ENCODE measurements around the gene CCNG2. TPM values are rescaled to one million over a fixed set of nuclear protein-coding genes. Genes with fewer than 3 reads are reported as not detected.

Gene CCNG2
- total RNA-seq, 1 donor from 2014 or later = 15.4 TPM

- no peak for DNase-seq (ENCODE audit: low read depth in 2 of 2)
Observed at GRCh38 chr4:77201857-77202256, 44.9 kb downstream of the CCNG2 start.

- DNase-seq (ENCODE audit: low read depth in 2 of 2) = no peak
Observed at GRCh38 chr4:77202491-77202890, 45.5 kb downstream of the CCNG2 start.

DNA sequence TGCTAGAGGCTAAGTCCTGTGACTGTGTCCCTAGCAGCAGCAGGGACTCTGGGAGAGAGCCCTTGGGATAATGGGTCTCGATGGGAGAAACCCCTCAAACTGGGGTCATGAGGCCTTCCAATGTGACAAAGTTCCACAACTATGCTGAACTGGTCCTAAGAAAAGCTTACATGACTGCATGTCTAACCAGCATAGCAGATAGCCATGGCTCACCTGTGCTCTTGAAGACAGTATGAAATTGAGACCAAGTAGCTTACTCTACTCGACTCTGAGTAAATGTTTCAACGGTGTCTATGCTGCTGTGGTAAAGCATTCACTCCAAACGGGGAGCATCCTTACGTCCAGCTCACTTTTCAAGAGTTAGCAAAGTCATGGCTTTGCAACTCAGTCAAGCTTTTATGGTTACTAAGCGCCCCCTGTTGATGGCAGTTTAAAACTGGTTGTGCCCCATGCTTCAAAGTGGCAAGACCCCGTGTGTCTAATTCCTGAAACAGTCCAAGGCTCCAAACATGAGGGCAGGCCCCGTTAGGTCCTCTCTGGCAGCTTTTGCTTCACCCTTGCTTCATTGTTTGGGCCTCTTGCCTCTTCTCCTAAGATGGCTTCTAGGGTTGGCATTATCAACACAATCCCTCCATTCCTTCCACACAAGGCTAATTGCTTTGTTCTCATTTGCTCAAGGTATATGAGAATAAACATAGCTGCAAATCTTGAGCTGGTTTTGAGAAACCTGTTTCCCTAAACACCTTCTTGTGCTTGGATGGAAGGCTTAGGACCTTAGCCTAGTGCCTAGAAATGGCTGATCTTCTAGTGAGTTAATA lies 46.6 kb downstream of the CCNG2 start:
- peak; percentile 65 to 70 for DNase-seq (ENCODE audit: low read depth in 2 of 2)

DNA sequence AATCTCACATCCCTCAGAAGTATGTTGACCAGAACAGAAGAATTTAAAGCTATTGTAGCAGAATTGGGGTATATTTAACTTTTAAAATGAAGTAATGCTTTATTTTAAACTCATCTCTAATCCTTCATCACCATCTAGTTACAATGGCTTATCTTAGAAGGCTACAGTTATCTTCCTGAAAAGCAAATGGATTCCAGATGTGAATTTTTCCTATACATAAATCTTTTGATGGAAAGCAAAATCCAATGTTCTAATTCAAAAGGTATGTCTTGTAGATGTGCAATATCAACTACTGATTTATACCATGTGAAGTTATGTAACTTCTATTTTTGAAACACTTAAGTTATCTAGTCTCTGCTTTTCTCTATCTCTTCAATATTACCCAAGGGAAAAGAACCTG lies 47.6 kb downstream of the CCNG2 start:
- DNase-seq (ENCODE audit: low read depth in 2 of 2) = no peak

DNA sequence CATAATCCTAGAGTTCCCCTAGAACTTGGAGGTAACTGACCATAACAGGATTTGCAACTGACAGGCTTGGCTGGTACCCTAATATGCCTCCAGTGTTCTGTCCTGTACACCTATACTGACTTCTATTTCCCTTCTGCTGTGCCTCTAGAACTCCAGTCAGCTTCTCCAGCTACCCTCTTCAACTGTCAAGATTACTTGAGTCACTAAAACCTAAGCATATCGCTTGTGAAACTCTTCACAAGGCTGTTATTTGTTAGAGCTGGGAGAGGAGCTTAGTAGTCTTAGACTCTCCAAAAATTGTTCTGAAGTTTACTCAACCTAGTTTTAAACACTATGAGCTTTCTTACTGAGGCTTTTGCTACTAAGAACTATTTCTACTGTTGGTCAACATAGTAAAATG lies 52.0 kb downstream of the CCNG2 start:
- DNase-seq (ENCODE audit: low read depth in 2 of 2) = no peak

DNA sequence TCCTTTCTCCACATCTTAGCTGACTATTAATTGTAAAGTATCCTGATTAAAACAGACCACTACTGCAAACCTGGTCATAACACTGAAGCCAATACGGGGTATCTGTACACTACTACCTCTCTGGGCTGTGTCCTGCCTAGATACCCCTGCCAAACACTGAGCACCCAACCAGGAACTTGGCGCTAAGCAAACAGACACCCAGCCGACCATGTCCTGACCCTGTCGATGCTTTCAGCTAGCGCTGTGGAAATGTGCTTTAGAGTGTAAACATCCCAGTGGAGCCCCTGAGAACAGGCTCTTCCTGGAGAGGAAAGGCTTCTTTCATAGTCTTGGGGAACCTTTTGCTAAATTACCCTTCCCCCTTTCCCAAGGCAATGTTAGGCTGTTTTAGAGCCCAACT lies 52.9 kb downstream of the CCNG2 start:
- DNase-seq (ENCODE audit: low read depth in 2 of 2) = no peak

DNA sequence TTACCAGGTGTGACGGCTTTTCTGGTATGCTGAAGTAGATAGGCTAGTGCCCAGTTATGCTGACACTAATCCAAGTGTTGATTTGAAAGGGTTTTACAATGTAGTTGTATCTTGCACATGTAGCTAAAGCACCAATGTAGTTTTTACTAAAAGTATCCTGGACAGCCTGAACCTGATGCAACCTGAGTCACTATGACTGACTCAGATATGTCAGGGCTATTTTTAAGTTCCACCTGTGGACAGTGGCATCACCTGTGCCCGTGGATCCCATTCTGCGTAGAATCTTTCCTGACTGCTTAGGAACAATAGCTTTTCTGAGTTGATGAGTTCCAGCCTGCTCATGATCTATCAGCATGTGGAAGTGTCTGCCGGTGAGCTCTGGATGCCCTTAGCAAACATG lies 58.1 kb downstream of the CCNG2 start:
- no peak for DNase-seq (ENCODE audit: low read depth in 2 of 2)

DNA sequence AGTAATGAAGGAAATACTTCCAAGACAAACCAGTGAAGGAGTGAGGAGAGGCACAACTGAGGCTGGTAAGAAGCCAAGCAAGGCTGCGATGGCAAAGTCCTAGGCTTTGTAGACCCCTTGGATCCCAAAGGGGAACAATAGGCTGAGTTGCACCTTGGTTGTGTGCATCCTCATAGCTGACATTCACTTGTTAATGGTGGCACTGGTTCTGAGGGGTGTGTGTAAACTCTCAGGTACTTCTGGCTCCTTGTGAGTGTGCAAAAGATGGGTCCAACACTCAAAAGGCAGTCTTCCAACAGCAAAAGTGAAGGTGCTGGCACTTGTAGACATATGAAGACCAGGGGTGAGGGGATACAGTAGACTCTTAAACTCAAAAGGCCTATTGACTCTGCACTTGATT lies 60.5 kb downstream of the CCNG2 start:
- DNase-seq (ENCODE audit: low read depth in 2 of 2) = no peak

DNA sequence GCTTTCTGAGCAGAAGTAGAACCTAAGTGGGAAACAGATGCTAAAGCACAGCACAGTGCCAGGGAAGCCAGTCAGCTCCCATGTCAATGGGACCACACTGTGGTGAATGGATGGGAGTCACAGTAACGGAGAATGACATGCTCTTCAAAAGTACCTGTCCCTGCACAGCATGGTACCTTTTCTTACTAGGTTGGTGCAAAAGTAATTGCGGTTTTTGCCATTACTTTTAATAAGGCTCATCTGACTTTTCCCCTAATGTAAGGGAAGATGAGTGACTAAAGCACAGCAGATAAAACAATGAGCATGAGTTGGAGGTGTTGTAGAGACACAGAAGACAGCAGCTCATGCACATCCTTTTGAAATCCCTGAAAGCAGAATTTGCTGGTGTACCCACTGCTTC lies 62.3 kb downstream of the CCNG2 start:
- no peak for DNase-seq (ENCODE audit: low read depth in 2 of 2)

Other genes starting within 250 kb of the CCNG2 start
- 106 and 164 TPM in 2 replicates for gene SEPTIN11, start 207.5 kb upstream of the CCNG2 start, total RNA-seq
- gene CCNI, start 81.2 kb upstream of the CCNG2 start, total RNA-seq = 67.1 and 98.6 TPM in 2 replicates

Data from dermis microvascular lymphatic vessel endothelial cell (primary cell).